Measurements from ENCODE around the gene NHSL1.

NHSL1 gene

DNA sequence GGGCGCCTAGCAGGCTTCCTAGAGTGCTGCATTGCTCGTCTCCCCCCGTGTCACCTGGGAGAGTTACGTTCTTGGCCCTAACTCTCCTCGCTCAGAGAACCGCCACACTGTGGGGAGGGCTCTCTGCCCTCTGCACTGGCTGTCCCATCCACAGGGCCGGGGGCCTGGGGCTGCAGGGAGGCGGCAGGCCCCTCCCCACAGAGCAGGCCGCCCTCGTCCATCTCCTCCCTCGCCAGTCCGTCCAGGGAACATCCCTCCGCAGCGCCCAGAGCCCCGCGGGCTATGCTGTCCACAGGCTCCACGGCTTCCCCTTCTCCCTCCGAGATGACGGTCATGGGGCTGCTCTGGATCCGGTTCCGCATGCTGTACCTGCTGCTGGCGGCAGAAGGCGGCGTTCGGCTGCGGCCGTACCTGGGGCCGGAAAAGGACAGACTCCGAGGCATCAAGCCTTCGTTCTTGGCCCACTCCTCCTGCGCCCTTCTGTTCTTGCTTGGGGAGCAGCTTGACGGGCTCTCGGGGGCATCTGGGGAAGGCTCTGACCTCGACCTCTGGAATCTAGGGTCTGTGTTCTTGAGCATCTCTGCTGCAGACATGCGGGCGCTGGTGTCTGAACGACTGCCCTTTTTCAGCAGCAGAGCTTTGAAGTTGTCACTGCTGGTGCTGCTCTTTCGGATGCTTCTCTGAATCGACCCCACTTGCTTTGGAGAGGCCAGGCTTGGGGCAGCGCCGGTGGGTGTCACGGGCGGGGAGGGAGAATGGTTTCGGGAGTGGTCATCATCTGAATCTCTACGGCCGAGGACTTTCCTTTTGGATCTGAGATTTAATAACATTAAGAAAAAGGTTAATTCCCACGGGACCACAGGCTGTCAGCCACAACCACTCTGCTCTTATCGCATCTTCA is 75.0 kb downstream of the NHSL1 start:
- no peak for DNase-seq (ENCODE audit: low read depth)

DNA sequence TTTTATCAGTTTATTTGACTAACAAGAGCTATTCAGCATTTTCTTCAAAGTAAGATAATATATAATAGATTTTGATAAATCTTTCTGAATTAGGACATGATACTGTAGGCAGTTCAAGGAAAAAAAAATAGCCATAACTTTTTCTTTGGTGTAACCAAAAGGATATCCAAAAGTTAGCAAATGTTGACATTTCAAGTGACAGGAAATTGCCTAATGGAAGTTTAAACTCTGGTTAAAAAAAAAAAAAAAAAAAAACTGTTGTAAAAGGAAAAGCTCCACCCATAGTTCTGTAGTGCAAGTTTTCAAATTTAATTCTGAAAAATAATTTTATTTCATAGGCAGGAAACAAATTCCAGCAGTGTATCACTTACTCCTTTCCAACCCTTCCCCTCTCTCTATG is 76.4 kb downstream of the NHSL1 start:
- DNase-seq (ENCODE audit: low read depth): no peak

DNA sequence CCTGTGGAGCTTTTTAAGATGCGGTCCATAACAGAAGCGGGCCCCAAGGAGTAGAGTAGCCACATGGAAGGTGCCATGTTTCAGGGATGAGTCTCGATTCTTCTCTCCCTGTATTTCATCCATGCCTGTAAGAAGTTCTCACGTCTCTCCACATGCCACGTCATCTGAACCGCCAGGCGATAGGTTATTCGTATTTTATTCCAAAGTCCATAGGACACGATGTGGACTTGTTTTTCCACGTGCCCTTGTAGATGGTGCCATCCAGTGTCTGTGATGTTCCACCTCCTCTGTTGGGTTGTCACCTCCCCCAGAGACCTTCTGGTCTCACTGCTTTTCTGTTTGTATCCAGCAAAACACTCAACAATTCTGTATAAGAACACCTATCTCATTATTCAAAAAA is 77.7 kb downstream of the NHSL1 start:
- DNase-seq (ENCODE audit: low read depth): no peak

DNA sequence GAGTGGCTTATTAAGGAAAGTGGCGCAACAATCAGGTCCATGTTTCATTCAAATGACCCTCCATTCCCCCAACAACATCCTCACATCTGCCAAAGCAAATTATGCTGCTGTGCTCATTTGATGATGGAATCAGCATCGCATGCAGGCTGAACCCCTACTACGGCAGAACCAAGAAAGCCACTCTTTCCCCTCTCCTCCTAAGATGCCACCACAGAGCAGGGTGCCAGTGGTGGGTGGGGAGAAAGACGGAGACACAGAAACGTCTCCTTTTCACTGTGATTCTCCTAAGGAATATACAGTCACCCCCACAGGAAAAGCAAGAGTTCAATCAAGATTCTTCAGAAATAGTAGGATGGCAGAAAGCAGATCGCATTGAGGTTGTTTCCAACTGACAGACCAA is 78.2 kb downstream of the NHSL1 start:
- DNase-seq (ENCODE audit: low read depth): no peak

DNA sequence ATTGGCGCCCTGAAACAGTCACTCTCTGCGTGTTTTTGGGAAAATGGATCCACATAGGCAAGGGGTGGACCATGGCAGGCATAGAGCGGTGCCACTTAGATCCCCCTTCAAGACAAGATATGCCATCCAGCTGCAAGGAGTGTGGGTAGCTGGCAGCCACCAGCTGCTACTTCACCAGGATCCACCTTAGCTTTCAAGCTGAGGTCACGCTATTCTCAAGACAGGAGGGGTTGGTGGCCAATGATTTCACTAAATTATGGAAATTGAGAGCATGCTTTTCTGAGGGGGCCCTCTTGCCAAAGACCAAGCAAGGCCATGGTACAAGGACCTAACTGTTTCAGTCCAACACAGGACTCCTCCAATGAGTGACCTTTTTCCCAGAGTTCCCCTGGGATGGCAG is 78.9 kb downstream of the NHSL1 start:
- no peak for DNase-seq (ENCODE audit: low read depth)

DNA sequence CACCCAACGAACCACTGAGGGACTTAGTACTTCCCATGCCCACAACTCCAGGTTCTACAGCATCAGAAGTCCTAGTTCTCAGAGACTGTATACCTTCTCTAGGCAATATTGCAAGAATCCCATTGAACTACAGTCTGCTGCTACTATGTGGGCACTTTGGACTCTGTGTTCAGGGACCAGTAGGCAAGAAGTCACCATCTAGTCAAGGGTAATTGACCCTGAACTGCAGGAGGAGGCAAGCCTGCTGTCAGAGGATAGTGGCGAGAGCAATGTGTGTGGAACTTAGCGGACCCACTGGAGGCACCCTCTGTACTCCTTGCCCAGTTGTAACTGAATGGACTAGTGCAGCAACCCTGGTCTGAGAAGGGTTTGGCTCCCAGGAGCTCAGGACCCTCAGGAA is 79.5 kb downstream of the NHSL1 start:
- no peak for DNase-seq (ENCODE audit: low read depth)

DNA sequence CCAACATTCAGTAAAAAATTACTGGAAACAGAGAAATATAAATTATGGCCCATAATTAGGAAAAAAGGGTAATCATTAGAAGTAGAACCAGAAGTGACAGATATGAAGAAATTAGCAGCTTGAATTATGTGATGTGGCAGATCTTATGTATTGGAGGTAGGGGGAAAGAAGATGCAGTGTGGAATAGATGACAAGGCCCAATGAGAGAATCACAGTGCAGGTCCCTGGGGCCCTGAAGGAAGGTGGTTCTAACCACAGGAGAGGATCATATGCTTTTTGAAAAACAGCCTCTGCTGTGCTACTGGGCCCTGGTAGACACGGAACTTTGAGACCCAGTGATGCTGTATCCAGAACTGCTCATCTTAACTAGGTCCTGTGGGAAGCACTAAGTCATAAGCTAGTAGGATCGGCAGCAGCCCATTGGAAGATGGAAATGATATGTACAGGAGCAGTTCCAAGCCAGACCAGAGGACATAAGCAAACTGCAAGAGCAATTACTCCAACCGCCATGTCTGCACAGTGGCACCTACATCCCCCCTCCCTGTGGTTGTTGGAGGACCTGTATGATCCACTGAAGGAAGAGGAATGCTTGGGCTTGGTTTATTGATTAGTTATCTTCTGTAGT is 81.1 kb downstream of the NHSL1 start:
- DNase-seq (ENCODE audit: low read depth): no peak

DNA sequence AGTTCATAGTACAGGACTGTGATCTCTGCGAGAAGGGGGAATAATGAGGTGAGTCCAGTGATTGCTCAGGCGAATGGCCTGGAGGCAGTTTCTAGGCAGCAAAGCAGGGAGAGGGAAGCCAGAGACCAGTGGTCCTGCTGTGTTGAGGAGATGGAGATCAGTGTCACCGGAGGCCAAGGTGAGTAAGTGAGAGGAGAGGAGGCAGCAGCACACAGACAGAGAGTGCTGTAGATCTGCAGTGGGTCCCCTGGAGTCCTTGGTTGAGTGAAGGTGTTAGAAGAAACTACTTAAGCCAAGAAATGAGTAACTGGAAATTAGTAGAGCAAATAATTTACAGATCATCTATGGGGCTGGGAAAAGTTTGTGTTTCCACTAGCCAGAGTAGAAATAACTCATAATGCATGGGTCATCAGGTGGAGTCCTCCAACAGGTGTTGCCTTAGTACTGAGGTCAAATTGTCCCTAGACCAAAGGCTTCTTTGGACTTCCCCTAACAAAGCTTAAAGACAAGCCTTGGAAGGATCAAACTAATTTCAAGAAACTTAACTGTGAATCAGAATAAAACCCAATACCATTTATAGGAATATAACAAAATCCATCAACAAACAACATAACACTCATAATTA is 81.7 kb downstream of the NHSL1 start:
- DNase-seq (ENCODE audit: low read depth): no peak

DNA sequence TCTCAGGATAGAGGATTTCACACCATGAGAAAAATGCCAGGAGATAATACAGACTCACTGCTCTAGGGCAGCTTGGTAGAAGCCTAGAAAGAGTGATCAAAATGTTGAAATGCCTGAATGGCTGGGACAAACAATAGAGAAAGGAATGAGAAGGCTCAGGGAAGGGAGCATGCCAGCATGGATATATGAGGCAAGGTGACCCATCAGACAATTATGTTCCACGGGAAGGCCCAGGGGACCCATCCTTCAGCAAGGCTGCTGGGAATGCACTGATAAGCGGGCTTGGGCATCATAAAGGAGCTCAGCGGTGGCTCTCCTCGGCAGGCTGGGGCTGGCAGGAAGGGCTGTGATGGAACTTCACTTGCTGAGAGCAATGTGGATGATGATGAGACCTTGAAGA is 83.1 kb downstream of the NHSL1 start:
- DNase-seq (ENCODE audit: low read depth): no peak

DNA sequence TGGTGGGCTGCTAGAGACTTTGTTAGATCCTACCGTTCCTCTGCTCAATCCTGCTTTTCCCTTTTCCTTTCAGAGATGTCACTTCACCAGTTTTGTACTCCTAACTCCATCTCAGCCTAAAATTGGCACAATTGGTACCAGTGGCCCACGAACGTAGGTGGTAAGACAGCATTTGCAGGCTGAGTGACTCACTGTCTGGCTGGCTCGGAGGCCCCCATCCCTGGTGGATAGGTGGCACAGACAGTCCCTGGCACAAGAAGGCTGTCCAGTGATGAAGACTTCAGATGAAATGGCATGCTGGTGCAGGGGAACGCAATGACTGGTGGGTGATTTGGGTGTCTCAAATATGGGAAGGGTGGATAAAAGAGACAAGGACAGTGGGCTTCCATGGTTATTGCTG is 84.2 kb downstream of the NHSL1 start:
- no peak for DNase-seq (ENCODE audit: low read depth)

DNA sequence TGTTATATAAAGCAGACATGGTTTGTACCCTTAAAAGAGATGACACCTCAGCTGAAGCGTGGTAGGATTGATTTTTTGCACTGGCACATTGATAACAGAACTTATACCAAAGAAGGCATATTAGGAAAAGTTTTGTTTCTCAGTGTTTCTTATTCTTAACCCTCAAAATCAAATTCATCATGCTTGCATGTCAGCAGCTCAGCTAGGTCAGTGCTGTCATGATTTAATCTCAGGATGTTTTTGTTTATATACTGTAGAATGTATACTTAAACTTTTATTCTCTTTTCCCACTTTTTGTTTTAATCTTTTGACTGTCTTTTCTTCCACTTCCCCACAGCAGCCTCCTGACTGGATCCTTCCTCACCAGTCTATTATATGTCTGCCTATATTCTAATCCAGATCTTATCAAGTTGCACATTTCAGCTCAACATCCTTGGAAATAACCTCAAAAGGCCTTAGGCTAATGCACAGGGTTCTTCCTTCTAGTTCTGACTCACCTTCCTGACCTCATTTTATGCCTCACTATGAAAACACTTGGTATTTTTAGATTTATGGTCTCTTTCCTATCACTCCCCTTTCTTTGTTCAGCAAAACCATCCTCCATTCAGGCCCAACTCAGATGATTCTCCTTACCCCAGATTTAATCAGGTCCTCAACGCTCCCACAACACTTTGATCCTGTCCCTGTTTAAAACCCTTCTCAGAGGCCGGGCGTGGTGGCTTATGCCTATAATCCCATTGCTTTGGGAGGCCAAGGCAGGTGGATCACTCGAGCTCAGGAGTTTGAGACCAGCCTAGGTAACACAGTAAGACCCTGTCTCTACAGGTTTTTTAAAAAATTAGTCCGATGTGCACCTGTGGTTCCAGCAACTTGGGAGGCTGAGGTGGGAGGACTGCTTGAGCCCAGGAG is 88.1 kb downstream of the NHSL1 start:
- no peak for DNase-seq (ENCODE audit: low read depth)

DNA sequence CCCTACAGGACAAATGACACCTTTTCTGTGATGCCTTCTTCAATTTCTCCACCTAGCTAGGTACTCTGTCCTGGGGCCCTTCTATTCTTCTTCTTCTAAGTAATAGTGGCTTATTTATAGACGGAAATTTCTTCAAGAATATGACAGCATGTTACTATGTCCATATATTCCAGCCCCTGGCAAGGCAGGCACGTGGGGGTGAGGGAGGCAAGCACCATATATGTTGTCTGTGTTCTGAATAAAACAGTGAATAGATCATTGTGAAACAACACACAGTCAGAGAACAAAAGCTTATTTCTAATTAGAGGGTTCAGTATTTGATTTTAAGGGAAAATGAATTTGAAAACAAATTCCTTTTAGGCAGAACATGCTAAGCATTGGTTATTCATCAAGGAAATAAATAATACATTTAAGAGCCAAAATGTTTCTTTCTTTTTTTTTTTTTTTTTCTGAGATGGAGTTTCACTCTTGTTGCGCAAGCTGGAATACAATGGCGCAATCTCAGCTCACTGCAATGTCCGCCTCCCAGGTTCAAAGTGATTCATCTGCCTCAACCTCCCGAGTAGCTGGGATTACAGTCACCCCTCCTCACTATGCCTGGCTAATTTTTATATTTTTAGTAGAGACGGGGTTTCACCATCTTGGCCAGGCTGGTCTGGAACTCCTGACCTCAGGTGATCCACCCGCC is 89.1 kb downstream of the NHSL1 start:
- no peak for DNase-seq (ENCODE audit: low read depth)

DNA sequence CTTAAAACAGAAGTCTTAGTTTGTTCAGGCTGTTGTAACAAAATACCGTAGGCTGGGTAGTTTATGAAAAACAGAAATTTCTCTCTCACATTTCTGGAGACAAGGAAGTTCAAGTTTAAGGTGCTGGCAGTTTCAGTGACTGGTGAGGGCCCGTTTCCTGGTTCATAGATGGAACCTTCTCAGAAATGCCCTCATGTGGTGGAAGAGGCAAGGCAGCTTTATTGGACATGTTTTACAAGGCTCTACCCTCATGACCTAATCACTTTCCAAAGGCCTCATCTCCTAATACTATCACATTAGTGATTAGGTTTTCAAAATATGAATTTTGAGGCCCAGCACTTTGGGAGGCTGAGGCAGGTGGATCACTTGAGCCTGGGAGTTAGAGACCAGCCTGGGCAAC is 92.9 kb downstream of the NHSL1 start:
- no peak for DNase-seq (ENCODE audit: low read depth)

DNA sequence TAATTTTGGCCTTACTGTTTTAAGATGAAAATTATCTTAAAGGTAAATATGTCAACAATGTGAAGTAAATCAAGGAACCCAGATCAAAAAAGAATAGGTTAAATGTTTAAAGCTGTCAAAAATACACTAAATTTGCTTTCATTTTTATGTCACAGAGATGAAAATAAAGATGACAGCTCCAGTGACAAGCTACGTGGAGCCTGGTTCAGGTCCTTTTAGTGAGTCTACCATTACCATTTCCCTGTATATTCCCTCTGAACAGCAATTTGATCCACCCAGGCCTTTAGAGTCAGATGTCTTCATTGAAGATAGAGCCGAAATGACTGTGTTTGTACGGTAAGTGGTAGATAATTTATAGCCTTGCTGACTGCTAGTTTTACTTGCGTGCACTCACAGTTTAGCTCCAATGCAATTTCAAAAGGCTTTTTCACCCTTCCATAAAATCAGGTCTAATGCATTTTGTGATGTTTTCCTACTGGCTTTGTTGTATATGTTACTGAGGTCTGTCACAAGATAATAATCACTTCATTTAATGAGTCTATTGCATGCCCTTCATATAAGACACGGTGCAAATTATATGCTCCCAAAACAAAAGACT is 93.4 kb downstream of the NHSL1 start:
- DNase-seq (ENCODE audit: low read depth): no peak

DNA sequence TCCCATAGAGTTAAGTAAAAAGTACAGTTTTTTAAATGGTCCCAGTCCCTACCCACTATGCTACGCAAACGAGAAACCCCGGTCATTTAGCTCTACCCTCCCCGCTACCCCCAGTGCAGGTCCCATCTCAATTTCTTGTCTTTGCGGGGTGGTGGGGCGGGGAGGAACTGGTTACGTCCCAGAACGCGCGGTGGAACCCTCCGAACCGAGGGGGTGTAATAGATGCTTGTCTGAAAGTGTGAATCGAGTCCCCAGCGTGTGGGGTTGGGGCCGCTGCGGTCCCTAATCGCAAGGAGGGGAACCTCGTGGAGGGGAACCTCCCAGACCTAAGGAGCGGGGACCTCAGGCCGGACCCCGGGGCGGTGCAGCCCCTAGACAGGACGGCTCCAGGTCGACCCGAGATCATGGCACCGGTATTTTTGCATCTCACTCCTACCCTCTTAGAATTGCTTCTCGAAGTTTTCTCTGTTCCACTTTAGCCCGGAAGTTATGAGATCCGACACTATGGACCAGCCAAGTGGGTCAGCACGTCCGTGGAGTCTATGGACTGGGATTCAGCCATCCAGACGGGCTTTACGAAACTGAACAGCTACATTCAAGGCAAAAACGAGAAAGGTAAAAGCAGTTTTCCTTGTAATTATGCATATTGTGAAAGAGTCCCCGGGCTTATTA is 94.5 kb downstream of the NHSL1 start:
- peak; percentile 9 for DNase-seq (ENCODE audit: low read depth)

DNA sequence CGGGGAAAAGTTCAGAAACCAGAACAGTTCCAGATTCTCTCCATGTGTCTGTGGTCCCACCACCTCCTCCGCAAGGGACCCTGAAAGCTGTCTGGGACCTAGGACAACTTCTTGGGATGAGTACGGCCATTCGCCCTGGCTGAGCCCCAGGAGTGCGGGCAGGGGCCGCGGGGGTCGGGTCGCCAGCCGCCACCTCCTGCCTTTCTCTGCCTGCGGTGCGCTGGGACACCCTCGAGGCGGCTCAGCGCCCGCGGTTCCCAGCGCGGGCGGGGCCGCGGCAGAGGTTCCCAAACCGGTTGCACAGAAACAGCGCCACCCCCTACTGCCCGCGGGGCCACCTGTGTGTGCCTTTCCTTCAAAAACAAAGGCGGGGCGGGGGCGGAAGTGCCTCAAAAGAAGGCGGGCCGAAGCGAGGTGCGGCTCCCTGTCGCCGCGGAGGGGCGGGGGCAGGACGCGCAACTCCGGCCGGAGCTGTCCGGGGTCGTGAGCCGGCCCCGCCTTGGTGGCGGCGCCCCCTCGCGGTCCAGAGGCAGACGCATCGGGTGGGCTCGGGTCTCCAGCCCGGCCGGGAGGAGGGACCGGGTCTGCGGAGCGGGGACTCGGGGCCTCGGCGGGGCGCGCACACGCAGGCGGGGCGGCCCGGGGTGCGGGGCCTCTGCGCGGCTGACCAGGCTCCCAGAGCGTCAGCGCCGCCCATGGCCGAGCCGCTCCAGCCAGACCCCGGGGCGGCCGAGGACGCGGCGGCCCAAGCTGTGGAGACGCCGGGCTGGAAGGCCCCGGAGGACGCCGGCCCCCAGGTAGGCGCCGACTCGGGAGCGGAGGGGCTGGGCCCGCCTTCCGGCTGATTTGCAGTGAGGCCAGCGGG is 95.3 kb downstream of the NHSL1 start, which contains the start of gene HEBP2:
HEBP2 (plus strand) TSS at position 423 of the 865 bp plus-strand sequence; CDS start at position 696, 273 bp downstream.
- DNase-seq (ENCODE audit: low read depth): peak; percentile 91

DNA sequence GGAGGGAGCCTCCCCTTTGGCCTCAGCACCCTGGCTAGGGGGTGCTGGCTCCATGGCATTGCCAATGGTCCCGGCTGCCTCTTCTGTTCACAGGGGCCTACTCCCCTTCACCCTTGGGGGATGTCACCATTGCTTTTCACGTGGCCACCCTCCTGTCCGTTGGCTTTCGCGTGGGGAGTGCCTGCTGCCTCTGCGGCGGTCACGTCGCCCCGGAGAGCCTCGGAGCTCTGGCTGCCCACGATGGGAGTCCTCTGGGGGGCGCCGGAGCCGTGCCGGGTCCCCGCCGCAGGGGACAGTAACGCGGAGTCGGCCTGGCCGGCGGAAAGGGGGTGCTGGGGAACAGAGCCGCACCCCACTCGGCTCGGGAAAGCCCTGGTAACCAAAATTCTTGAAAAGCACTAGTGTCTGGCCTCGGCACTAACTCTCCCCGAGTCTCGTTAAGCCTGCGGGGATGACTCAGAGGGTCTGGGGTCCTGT is 95.9 kb downstream of the NHSL1 start:
- no peak for DNase-seq (ENCODE audit: low read depth)

DNA sequence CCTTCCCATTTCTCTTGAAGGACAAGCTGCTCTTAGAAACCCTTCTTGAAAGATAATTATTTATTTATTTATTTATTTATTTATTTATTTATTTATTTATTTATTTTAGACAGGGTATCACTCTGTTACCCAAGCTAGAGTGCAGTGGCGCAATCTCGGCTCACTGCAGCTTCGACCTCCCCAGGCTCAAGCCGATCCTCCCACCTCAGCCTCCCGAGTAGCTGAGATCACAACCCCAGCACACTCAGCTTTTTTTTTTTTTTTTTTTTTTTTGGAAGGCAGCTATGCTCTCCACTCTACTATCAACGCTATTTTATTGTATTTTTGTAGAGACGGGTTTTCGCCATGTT is 96.5 kb downstream of the NHSL1 start:
- no peak for DNase-seq (ENCODE audit: low read depth)
